Astrocyte (in vitro differentiated cells and primary cell): Measurements from ENCODE around the gene CMC4. TPM values are rescaled to one million over a fixed set of nuclear protein-coding genes. Genes with fewer than 3 reads are reported as not detected.
A peak's percentile ranks its signal among the peaks of the same experiment; 100 is the strongest.

ENCODE experiments used
- DNase-seq: peaks from one replicate; pipeline ENCODE4 v3.0.0-alpha.2; 2010; ENCODE audit warnings: low read depth
- FAIRE-seq: peaks from 2 replicates; lab custom pipeline; 2011; peaks lifted over from hg19 to GRCh38; lab: Jason Lieb, UNC
- H2AFZ ChIP-seq: 2 replicates; pipeline ENCODE4 v1.6.0; 2012; ENCODE audit warnings: low read depth, low read length, inconsistent platforms
- H3K27ac ChIP-seq: 2 replicates; pipeline ENCODE4 v1.5.1; 2011; ENCODE audit warnings: low read depth, low read length, inconsistent platforms
- H3K27me3 ChIP-seq: 2 replicates; pipeline ENCODE4 v1.6.0; 2011; ENCODE audit warnings: low read length, inconsistent platforms; ENCODE audit not compliant: insufficient read depth
- H3K36me3 ChIP-seq: 2 replicates; pipeline ENCODE4 v1.5.1; 2011; ENCODE audit warnings: low read length, inconsistent platforms; ENCODE audit not compliant: insufficient read depth
- H3K4me1 ChIP-seq: 2 replicates; pipeline ENCODE4 v1.5.1; 2011; ENCODE audit warnings: low read length, inconsistent platforms; ENCODE audit not compliant: insufficient read depth
- H3K4me2 ChIP-seq: 2 replicates; pipeline ENCODE4 v1.6.0; 2012; ENCODE audit warnings: low read length, inconsistent platforms
- H3K4me3 ChIP-seq: 2 replicates; pipeline ENCODE4 v1.5.1; 2011; ENCODE audit warnings: low read depth, mild to moderate bottlenecking, low read length, inconsistent platforms; ENCODE audit not compliant: insufficient read depth
- H3K79me2 ChIP-seq: 2 replicates; pipeline ENCODE4 v1.6.0; 2012; ENCODE audit warnings: mild to moderate bottlenecking, low read length, inconsistent platforms; ENCODE audit not compliant: insufficient read depth
- H3K9ac ChIP-seq: 2 replicates; pipeline ENCODE4 v1.6.0; 2012; ENCODE audit warnings: mild to moderate bottlenecking, low read length, inconsistent platforms
- H3K9me3 ChIP-seq: 2 replicates; pipeline ENCODE4 v1.5.1; 2012; ENCODE audit warnings: low read depth, mild to moderate bottlenecking, low read length, inconsistent platforms; ENCODE audit not compliant: insufficient read depth
- H4K20me1 ChIP-seq: 2 replicates; pipeline ENCODE4 v1.6.0; 2012; ENCODE audit warnings: low read length, inconsistent platforms; ENCODE audit not compliant: insufficient read depth
- H3K27ac Mint-ChIP-seq: one replicate; pipeline ENCODE4 v1.8.0; 2021; ENCODE audit warnings: mild to moderate bottlenecking, mixed read lengths; ENCODE audit not compliant: unreplicated experiment
- H3K27me3 Mint-ChIP-seq: one replicate; pipeline ENCODE4 v1.8.0; 2021; ENCODE audit warnings: low read depth, mixed read lengths; ENCODE audit not compliant: unreplicated experiment
- H3K36me3 Mint-ChIP-seq: one replicate; pipeline ENCODE4 v1.8.0; 2021; ENCODE audit warnings: low read depth, mixed read lengths; ENCODE audit not compliant: unreplicated experiment
- H3K4me1 Mint-ChIP-seq: one replicate; pipeline ENCODE4 v1.8.0; 2021; ENCODE audit warnings: low read depth, mixed read lengths; ENCODE audit not compliant: unreplicated experiment
- H3K4me3 Mint-ChIP-seq: one replicate; pipeline ENCODE4 v1.8.0; 2021; ENCODE audit warnings: mild to moderate bottlenecking, moderate library complexity, mixed read lengths; ENCODE audit not compliant: unreplicated experiment
- H3K9me3 Mint-ChIP-seq: one replicate; pipeline ENCODE4 v1.8.0; 2021; ENCODE audit warnings: mild to moderate bottlenecking, mixed read lengths; ENCODE audit not compliant: unreplicated experiment
- EZH2 ChIP-seq: IDR thresholded peaks from 2 replicates; pipeline ENCODE4 v1.6.1; 2012; ENCODE audit warnings: mild to moderate bottlenecking, low read length, inconsistent platforms; ENCODE audit not compliant: insufficient read depth
- total RNA-seq: library from RNA; stranded (reverse); gene quantifications from 2 replicates; pipeline ENCODE4 v1.2.1, GENCODE V29; 2021
- TF ChIP-seq, protein P1 (sequence below): IDR thresholded peaks from 2 replicates; pipeline ENCODE4 v1.5.1; 2011; ENCODE audit warnings: low read depth, mild to moderate bottlenecking, inconsistent platforms, low read length, moderate library complexity; ENCODE audit not compliant: insufficient read depth

The CMC4 gene
- total RNA-seq, 1 donor from 2014 or later = 5.2 TPM

DNA sequence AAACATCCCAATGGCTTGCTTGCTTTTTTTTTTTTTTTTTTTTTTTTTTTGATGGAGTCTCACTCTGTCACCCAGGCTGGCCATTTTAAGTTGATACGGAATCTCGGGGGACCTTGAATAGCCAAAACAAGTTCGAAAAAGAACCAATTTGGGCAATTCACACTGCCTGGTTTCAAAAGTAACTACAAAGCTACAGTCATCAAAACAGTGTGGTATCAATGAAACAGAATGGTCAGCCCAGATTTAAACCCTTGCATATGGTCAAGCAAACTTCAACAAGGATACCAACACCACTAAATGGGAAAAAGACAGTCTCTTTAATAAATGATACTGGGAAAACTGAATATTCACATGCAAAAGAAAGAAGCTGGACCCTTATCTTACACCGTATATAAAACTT lies 42.2 kb upstream of the CMC4 start:
- FAIRE-seq (peak; percentile 95), DNase-seq (no peak)
- Histone ChIP-seq H3K4me3 (no peak overlapping the region), H3K9me3 (no peaks in the 10 kb centered on the region), H3K4me2 (no peak overlapping the region), H3K27ac (no peak overlapping the region), H2AFZ (no peak overlapping the region), H4K20me1 (no peaks in the 10 kb centered on the region), H3K79me2 (no peaks in the 10 kb centered on the region), H3K9ac (no peak overlapping the region), H3K4me1 (no peaks in the 10 kb centered on the region), H3K27me3 (no peaks in the 10 kb centered on the region), H3K36me3 (no peaks in the 10 kb centered on the region)
- no peaks in the 10 kb centered on the region for H3K27me3 Mint-ChIP-seq
- H3K9me3 Mint-ChIP-seq = no peaks in the 10 kb centered on the region
- H3K27ac Mint-ChIP-seq = no peak overlapping the region
- no peak for TF ChIP-seq EZH2
- TF ChIP-seq, protein P1, sequence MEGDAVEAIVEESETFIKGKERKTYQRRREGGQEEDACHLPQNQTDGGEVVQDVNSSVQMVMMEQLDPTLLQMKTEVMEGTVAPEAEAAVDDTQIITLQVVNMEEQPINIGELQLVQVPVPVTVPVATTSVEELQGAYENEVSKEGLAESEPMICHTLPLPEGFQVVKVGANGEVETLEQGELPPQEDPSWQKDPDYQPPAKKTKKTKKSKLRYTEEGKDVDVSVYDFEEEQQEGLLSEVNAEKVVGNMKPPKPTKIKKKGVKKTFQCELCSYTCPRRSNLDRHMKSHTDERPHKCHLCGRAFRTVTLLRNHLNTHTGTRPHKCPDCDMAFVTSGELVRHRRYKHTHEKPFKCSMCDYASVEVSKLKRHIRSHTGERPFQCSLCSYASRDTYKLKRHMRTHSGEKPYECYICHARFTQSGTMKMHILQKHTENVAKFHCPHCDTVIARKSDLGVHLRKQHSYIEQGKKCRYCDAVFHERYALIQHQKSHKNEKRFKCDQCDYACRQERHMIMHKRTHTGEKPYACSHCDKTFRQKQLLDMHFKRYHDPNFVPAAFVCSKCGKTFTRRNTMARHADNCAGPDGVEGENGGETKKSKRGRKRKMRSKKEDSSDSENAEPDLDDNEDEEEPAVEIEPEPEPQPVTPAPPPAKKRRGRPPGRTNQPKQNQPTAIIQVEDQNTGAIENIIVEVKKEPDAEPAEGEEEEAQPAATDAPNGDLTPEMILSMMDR = no peak
- H3K4me1 Mint-ChIP-seq = no peaks in the 10 kb centered on the region
- H3K4me3 Mint-ChIP-seq = no peak overlapping the region
- H3K36me3 Mint-ChIP-seq = no peaks in the 10 kb centered on the region

DNA sequence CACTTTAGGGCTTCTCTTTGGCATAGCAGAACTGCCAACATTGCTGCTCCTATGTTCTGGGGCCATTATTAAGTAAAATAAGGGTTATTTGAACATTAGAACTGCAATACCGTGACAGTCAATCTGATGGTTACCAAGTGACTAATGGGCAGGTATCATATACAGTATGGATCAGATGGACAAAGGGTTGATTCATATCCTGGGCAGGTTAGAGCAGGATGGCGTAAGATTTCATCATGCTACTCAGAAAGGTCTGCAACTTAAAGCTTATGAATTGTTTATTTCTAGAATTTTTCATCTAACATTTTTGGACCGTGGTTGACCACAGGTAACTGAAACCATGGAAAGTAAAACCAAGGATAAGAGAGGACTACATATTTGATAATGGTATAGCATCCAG lies 41.2 kb upstream of the CMC4 start:
- Histone ChIP-seq H3K4me1 (no peaks in the 10 kb centered on the region), H4K20me1 (no peaks in the 10 kb centered on the region), H3K4me3 (no peak overlapping the region), H3K4me2 (no peak overlapping the region), H3K27ac (no peak overlapping the region), H3K9ac (no peak overlapping the region), H3K9me3 (no peaks in the 10 kb centered on the region), H3K79me2 (no peaks in the 10 kb centered on the region), H2AFZ (no peak overlapping the region), H3K27me3 (no peaks in the 10 kb centered on the region), H3K36me3 (no peaks in the 10 kb centered on the region)
- no peak overlapping the region for H3K27ac Mint-ChIP-seq
- FAIRE-seq = peak; percentile 29
- no peaks in the 10 kb centered on the region for H3K4me1 Mint-ChIP-seq
- H3K36me3 Mint-ChIP-seq = no peaks in the 10 kb centered on the region
- H3K27me3 Mint-ChIP-seq = no peaks in the 10 kb centered on the region
- H3K4me3 Mint-ChIP-seq = no peak overlapping the region
- TF ChIP-seq, protein P1 = no peak
- TF ChIP-seq EZH2 = no peak
- DNase-seq = no peak
- no peaks in the 10 kb centered on the region for H3K9me3 Mint-ChIP-seq

DNA sequence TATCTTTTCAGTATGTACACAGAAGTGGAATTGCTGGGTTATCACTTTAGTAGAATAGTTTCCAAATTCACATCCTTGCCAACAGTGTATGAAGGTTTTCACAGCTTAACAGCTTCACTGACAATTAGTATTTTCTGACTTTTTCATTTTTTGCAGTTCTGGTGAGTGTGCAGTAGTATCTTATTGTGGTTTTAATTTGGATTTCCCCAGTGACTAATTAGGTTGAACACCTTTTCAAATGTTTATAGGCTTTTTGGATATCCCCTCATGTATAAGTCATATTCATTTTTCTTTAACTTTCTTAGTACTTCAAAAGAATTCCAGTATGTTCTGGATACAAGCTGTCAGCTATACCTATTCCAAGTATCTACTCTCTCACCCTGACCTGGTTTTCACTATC lies 37.5 kb upstream of the CMC4 start:
- Histone ChIP-seq H3K27me3 (no peaks in the 10 kb centered on the region), H3K9me3 (no peaks in the 10 kb centered on the region), H3K36me3 (no peaks in the 10 kb centered on the region), H3K79me2 (no peaks in the 10 kb centered on the region), H3K4me2 (no peak overlapping the region), H3K27ac (no peak overlapping the region), H3K4me3 (no peak overlapping the region), H3K9ac (no peak overlapping the region), H4K20me1 (no peaks in the 10 kb centered on the region), H3K4me1 (no peaks in the 10 kb centered on the region), H2AFZ (no peak overlapping the region)
- FAIRE-seq (peak; percentile 41), DNase-seq (no peak)
- Mint-ChIP-seq H3K27ac (no peak overlapping the region), H3K9me3 (no peaks in the 10 kb centered on the region), H3K4me1 (no peaks in the 10 kb centered on the region), H3K27me3 (no peaks in the 10 kb centered on the region), H3K36me3 (no peaks in the 10 kb centered on the region), H3K4me3 (no peak overlapping the region)
- TF ChIP-seq, protein P1 = no peak
- no peak for TF ChIP-seq EZH2
